Adrenal gland (tissue), 5 donors: ENCODE measurements around the gene RTN4IP1.

Experiments used
- CTCF ChIP-seq, 6 experiments: fragments of 450-650 bp in 4 of 6; fragments of 200-600 bp in 2 of 6; sonication (generic) in 1 of 6; IDR thresholded peaks; 1 replicate in 5 of 6; 2 replicates in 1 of 6; pipeline versions ENCODE4 v1.5.1 to v1.8.0; 2016 to 2021; ENCODE audit warnings: antibody characterized with exemption in 6 of 6, mild to moderate bottlenecking in 2 of 6, moderate library complexity in 1 of 6
- POLR2A ChIP-seq, 2 donors: fragments of 450-650 bp; IDR thresholded peaks; one replicate each; pipeline ENCODE4 v1.6.1; 2017; ENCODE audit warnings: antibody characterized with exemption in 2 of 2, mild to moderate bottlenecking in 2 of 2, moderate library complexity in 1 of 2
- donor health status: DM: no; HTN: no; CAD: no.

DNA sequence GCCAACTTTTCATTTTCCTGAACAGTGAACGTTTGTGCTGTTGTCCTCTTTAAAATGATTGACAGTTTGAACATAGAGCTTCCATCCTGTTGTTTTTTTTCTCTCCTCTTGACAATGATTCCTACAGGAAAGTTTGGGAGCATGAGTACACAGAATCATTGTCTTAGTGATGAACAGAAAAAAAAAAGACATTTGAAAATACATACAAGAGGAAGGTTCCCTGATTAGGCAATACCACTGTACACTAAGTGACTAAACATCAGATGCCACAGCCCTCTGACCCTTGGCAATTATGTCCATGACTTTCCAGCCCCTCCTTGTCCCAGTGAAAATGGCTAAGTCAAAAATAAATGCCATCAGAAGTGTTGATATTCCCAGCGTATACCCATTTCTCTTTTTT is 71.5 kb downstream of the RTN4IP1 start:
- TF ChIP-seq CTCF (IDR thresholded peaks at IDR 0.05) (no peak), POLR2A (IDR thresholded peaks at IDR 0.05) (no peak)
